Measurements from ENCODE around the gene SSBP2.

SSBP2 gene

GRCh38 chr5:81425569-81425968 is 325.3 kb downstream of the SSBP2 start:
- Mint-ChIP-seq H3K4me1 (peaks cover 10% of the 10 kb centered on the region), H3K36me3 (ENCODE audit: low read depth) (peaks cover 28% of the 10 kb centered on the region), H3K4me3 (no peak overlapping the region), H3K9me3 (no peaks in the 10 kb centered on the region), H3K27ac (no peak overlapping the region), H3K27me3 (ENCODE audit: low read depth, poor library complexity) (peaks cover 3% of the 10 kb centered on the region)
- no peak for DNase-seq
- TF ChIP-seq, protein P1, sequence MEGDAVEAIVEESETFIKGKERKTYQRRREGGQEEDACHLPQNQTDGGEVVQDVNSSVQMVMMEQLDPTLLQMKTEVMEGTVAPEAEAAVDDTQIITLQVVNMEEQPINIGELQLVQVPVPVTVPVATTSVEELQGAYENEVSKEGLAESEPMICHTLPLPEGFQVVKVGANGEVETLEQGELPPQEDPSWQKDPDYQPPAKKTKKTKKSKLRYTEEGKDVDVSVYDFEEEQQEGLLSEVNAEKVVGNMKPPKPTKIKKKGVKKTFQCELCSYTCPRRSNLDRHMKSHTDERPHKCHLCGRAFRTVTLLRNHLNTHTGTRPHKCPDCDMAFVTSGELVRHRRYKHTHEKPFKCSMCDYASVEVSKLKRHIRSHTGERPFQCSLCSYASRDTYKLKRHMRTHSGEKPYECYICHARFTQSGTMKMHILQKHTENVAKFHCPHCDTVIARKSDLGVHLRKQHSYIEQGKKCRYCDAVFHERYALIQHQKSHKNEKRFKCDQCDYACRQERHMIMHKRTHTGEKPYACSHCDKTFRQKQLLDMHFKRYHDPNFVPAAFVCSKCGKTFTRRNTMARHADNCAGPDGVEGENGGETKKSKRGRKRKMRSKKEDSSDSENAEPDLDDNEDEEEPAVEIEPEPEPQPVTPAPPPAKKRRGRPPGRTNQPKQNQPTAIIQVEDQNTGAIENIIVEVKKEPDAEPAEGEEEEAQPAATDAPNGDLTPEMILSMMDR (IDR thresholded peaks at IDR 0.05), result peak; percentile 74

GRCh38 chr5:81424728-81425127 is 326.2 kb downstream of the SSBP2 start:
- Mint-ChIP-seq H3K36me3 (ENCODE audit: low read depth) (peaks cover 34% of the 10 kb centered on the region), H3K27me3 (ENCODE audit: low read depth, poor library complexity) (peaks cover 3% of the 10 kb centered on the region), H3K27ac (no peak overlapping the region), H3K9me3 (no peaks in the 10 kb centered on the region), H3K4me1 (peaks cover 10% of the 10 kb centered on the region), H3K4me3 (no peak overlapping the region)
- TF ChIP-seq, protein P1 (IDR thresholded peaks at IDR 0.05), result no peak
- no peak for DNase-seq

DNA sequence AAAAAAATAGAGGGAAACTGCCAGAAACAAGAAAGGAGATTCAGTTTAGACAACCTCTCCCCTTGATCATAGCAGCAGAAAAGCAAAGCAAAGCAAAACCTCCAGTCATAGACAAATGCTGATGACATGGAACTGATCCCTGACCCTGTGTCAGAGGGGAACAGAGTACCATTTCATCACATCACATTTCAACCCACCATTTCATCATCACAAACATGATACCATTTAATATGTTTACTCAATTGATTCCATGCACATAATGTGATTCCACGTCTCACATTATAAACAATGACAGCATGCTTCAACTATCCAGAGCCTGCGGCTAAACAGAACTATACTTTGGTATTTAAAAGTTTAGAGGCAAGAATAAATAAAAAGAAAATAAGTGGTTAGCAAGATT is 328.2 kb downstream of the SSBP2 start:
- TF ChIP-seq, protein P1 (IDR thresholded peaks at IDR 0.05), result no peak
- no peak overlapping the region for H3K4me3 Mint-ChIP-seq
- peaks cover 37% of the 10 kb centered on the region for H3K36me3 Mint-ChIP-seq (ENCODE audit: low read depth)
- peaks cover 10% of the 10 kb centered on the region for H3K4me1 Mint-ChIP-seq
- no peaks in the 10 kb centered on the region for H3K9me3 Mint-ChIP-seq
- DNase-seq, result no peak
- H3K27me3 Mint-ChIP-seq (ENCODE audit: low read depth, poor library complexity), result peaks cover 3% of the 10 kb centered on the region
- peak overlapping the region; percentile 88 for H3K27ac Mint-ChIP-seq

GRCh38 chr5:81420039-81420667 is 330.7 kb downstream of the SSBP2 start:
- H3K27ac Mint-ChIP-seq, result no peak overlapping the region
- H3K4me3 Mint-ChIP-seq, result no peak overlapping the region
- no peaks in the 10 kb centered on the region for H3K4me1 Mint-ChIP-seq
- H3K27me3 Mint-ChIP-seq (ENCODE audit: low read depth, poor library complexity), result peaks cover 3% of the 10 kb centered on the region
- TF ChIP-seq, protein P1 (IDR thresholded peaks at IDR 0.05), result no peak
- DNase-seq, result no peak
- H3K9me3 Mint-ChIP-seq, result no peaks in the 10 kb centered on the region
- peaks cover 48% of the 10 kb centered on the region for H3K36me3 Mint-ChIP-seq (ENCODE audit: low read depth)

GRCh38 chr5:81418606-81419005 is 332.3 kb downstream of the SSBP2 start:
- TF ChIP-seq, protein P1 (IDR thresholded peaks at IDR 0.05), result no peak
- Mint-ChIP-seq H3K27ac (no peak overlapping the region), H3K9me3 (no peaks in the 10 kb centered on the region), H3K36me3 (ENCODE audit: low read depth) (peaks cover 48% of the 10 kb centered on the region), H3K4me3 (no peak overlapping the region), H3K4me1 (no peaks in the 10 kb centered on the region), H3K27me3 (ENCODE audit: low read depth, poor library complexity) (peaks cover 3% of the 10 kb centered on the region)
- DNase-seq, result no peak

- DNase-seq, result no peak
- H3K4me1 Mint-ChIP-seq, result no peaks in the 10 kb centered on the region
- H3K4me3 Mint-ChIP-seq, result no peak overlapping the region
- H3K36me3 Mint-ChIP-seq (ENCODE audit: low read depth), result peaks cover 37% of the 10 kb centered on the region
- H3K9me3 Mint-ChIP-seq, result no peaks in the 10 kb centered on the region
- TF ChIP-seq, protein P1 (IDR thresholded peaks at IDR 0.05), result no peak
- H3K27ac Mint-ChIP-seq, result no peak overlapping the region
- peaks cover 3% of the 10 kb centered on the region for H3K27me3 Mint-ChIP-seq (ENCODE audit: low read depth, poor library complexity)
Observed at GRCh38 chr5:81417052-81417451, 333.8 kb downstream of the SSBP2 start.

Data from nephron progenitor cell (in vitro differentiated cells).